T-helper 2 cell treated with Interferon-gamma antibody and Interleukin-4, amounts not matched to agents 5 μg/mL and 100 μg/mL, for 36 hours (primary cell): ENCODE measurements around the gene TMEM44.
"Not testable (repeated sequence)": the region's sequence is repeated elsewhere in the genome, so short reads cannot be mapped to it uniquely, and the experiment has no call there.

ENCODE experiments used
- DNase-seq: peaks from one replicate; pipeline ENCODE4 v3.0.0; 2021; ENCODE audit warnings: low spot score
- H3K27ac Mint-ChIP-seq: one replicate; pipeline ENCODE4 v1.8.0; 2021; ENCODE audit warnings: mild to moderate bottlenecking, mixed read lengths
- H3K27me3 Mint-ChIP-seq: one replicate; pipeline ENCODE4 v1.8.0; 2021; ENCODE audit warnings: low read depth, mixed read lengths
- H3K36me3 Mint-ChIP-seq: one replicate; pipeline ENCODE4 v1.8.0; 2021; ENCODE audit warnings: low read depth, mixed read lengths
- H3K4me1 Mint-ChIP-seq: one replicate; pipeline ENCODE4 v1.8.0; 2021; ENCODE audit warnings: low read depth, mixed read lengths
- H3K4me3 Mint-ChIP-seq: one replicate; pipeline ENCODE4 v1.8.0; 2022; ENCODE audit warnings: mild to moderate bottlenecking, moderate library complexity, mixed read lengths
- H3K9me3 Mint-ChIP-seq: one replicate; pipeline ENCODE4 v1.8.0; 2021; ENCODE audit warnings: mixed read lengths

TMEM44 gene

GRCh38 chr3:194632226-194632808, 902 bp downstream of the TMEM44 start:
- Mint-ChIP-seq H3K9me3 (peaks cover 6% of the 10 kb centered on the region), H3K4me3 (peak overlapping the region; percentile 85), H3K27me3 (no peaks in the 10 kb centered on the region), H3K4me1 (peaks cover 6% of the 10 kb centered on the region), H3K36me3 (peaks cover 8% of the 10 kb centered on the region), H3K27ac (no peak overlapping the region)
- DNase-seq, result no peak

- H3K36me3 Mint-ChIP-seq, result peaks cover 8% of the 10 kb centered on the region
- no peak overlapping the region for H3K27ac Mint-ChIP-seq
- no peaks in the 10 kb centered on the region for H3K27me3 Mint-ChIP-seq
- peaks cover 6% of the 10 kb centered on the region for H3K4me1 Mint-ChIP-seq
- H3K9me3 Mint-ChIP-seq, result peaks cover 6% of the 10 kb centered on the region
- peak overlapping the region; percentile 85 for H3K4me3 Mint-ChIP-seq
- no peak for DNase-seq
These were observed 1.5 kb downstream of the TMEM44 start for GRCh38 chr3:194631696-194632095.

GRCh38 chr3:194630681-194631080, 2.5 kb downstream of the TMEM44 start:
- not testable (repeated sequence) for H3K4me1 Mint-ChIP-seq, DNase-seq, H3K4me3 Mint-ChIP-seq, H3K9me3 Mint-ChIP-seq, H3K27ac Mint-ChIP-seq, H3K27me3 Mint-ChIP-seq, H3K36me3 Mint-ChIP-seq

DNA sequence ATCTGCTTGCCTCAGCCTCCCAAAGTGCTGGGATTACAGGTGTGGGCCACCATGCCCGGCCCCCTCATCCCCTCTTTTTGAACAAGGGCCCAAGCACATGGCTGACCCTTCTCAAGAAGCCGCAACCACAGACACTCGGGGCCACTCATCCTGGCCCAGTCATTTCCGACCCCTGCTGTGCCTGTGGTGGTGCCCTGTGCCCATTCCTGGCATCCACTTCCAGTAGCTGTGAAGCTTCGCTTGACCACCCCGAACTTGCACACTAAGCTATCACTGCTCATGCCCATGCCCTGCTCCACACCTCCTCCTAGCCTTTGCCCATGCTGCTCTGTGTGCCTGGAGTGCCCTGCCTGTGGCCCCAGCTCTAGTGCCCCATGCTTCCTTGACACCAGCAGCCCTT, 8.3 kb downstream of the TMEM44 start:
- H3K4me1 Mint-ChIP-seq, result no peaks in the 10 kb centered on the region
- no peaks in the 10 kb centered on the region for H3K27me3 Mint-ChIP-seq

DNA sequence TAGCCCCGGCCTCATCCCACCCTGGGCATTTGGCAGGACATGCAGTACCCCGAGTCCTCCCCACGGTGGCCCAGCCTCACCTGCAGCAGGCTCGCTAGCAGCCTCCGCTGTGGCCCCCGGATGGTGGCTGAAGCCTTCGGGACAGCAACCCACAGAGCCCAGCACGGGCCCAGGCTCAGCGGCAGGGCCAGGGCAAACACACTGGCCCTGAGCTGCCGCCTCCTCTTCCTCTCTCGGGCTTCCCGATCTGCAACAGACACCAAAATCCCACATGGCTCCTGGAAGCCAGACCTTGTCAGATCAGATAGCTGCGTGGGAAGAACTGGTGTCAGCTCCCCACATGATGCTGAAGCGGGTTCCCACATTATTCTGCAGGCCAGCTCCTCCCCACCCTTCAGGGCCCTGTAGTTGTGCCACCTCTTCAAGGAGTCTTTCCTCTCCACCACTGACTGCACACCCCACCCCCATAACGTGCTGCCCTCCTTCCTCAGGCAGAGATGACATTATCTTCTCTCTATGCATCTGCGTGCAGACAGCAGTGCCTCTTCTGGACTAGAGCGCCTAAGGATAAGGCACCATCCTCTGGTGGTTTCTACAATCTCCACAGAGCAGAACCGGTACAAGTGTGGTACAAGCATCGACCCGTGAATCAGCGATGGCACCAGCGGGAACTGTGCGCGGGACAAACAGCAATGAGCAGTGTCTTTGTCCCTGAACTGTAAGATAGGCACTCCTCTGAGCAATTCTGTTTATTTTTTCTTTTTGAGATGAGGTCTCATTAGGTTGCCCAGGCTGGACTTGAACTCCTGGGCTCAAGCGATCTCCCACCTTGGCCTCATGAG, 9.5 kb downstream of the TMEM44 start:
- H3K36me3 Mint-ChIP-seq, result peaks cover 10% of the 10 kb centered on the region
- no peaks in the 10 kb centered on the region for H3K9me3 Mint-ChIP-seq

More for the DNA sequence above, 8.3 kb downstream of the TMEM44 start:
- DNase-seq, result no peak
- peaks cover 10% of the 10 kb centered on the region for H3K36me3 Mint-ChIP-seq
- no peak overlapping the region for H3K27ac Mint-ChIP-seq
- no peaks in the 10 kb centered on the region for H3K9me3 Mint-ChIP-seq
- H3K4me3 Mint-ChIP-seq, result no peak overlapping the region

GRCh38 chr3:194622621-194623340, 10.4 kb downstream of the TMEM44 start:
- Mint-ChIP-seq H3K36me3 (peaks cover 3% of the 10 kb centered on the region), H3K9me3 (no peaks in the 10 kb centered on the region), H3K4me3 (no peak overlapping the region), H3K27ac (no peak overlapping the region), H3K4me1 (no peaks in the 10 kb centered on the region), H3K27me3 (no peaks in the 10 kb centered on the region)
- DNase-seq, result no peak

More for the DNA sequence above, 9.5 kb downstream of the TMEM44 start:
- Mint-ChIP-seq H3K27ac (no peak overlapping the region), H3K27me3 (no peaks in the 10 kb centered on the region), H3K4me1 (no peaks in the 10 kb centered on the region), H3K4me3 (no peak overlapping the region)
- no peak for DNase-seq

DNA sequence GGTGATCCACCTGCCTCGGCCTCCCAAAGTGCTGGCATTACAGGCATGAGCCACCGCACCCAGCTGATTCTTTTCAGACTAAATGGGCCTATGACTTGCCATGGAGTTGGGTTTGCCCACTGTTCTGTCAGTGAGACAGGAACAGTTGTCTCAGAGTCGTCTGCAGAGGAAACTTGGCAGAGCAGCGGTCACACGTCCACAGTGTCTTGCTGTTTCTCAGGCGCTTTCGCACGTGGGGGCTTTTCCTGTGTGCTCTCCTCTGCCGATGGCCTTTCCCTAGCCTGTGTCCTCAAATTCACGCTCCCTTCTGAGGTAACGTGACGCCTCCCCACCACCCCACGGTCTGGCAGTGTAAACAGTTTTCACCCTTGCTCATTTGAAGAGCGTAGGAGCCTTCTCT, 11.3 kb downstream of the TMEM44 start:
- Mint-ChIP-seq H3K9me3 (no peaks in the 10 kb centered on the region), H3K4me1 (no peaks in the 10 kb centered on the region), H3K27me3 (no peaks in the 10 kb centered on the region), H3K4me3 (no peak overlapping the region), H3K36me3 (peaks cover 2% of the 10 kb centered on the region), H3K27ac (no peak overlapping the region)
- DNase-seq, result no peak

DNA sequence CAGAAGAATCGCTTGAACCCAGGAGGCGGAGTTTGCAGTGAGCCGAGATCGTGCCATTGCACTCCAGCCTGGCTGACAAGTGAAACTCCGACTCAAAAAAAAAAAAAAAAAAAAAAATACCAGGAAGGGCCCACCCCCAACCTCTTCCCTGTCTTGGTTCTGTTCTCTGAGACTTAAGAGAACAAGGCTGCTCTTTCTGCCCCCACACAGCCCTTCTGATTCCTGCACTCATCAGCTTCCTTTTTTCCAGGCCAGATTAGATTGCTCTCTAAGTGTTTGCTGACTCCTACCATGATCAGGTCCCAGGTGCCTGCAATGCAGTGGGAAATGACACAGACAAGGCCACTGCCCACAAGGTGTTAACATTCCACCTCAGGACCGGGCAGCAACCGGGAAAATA, 13.0 kb downstream of the TMEM44 start:
- no peaks in the 10 kb centered on the region for H3K27me3 Mint-ChIP-seq
- no peak for DNase-seq
- peaks cover 2% of the 10 kb centered on the region for H3K36me3 Mint-ChIP-seq
- no peaks in the 10 kb centered on the region for H3K9me3 Mint-ChIP-seq
- H3K4me1 Mint-ChIP-seq, result no peaks in the 10 kb centered on the region
- no peak overlapping the region for H3K27ac Mint-ChIP-seq
- no peak overlapping the region for H3K4me3 Mint-ChIP-seq

GRCh38 chr3:194619741-194620140, 13.5 kb downstream of the TMEM44 start:
- Mint-ChIP-seq H3K9me3 (no peaks in the 10 kb centered on the region), H3K27me3 (no peaks in the 10 kb centered on the region), H3K4me3 (no peak overlapping the region)

DNA sequence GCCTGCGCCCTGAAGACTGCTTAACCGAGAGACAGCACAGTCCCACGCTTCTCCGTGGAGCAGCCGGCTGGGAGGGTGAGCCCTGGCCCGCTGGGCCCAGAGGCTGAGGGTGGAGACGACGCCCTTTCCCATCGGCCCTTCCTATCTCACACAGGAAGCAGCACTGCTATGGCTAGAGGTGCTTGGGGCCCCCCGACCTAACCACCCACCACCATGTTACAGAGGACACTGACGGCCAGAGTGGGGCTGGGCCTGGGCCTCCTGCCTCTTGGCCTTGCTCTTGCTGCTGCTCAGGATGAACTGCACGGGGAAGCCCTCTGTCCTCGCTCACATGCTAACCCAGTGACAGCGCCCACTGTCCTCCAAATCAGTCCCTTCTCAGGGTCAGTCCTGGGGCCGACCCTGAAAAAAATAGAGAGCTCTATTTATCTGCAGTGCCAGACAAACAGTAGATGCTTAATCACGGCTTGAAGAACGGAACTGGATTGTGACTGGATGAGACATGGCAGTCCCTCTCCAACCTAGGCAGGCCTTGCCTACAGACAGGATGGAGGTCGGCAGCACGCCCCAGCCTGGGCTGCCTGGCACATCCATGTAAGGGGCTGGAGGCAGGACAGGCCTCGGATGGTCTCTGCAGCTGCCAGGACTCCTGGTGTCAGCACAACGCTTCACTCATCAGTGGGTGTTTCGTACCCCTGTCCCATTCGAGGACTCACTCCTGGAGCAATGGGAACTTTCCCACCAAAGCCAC, 14.2 kb downstream of the TMEM44 start:
- DNase-seq, result no peak
- Mint-ChIP-seq H3K27ac (no peak overlapping the region), H3K4me3 (no peak overlapping the region), H3K9me3 (no peaks in the 10 kb centered on the region), H3K27me3 (no peaks in the 10 kb centered on the region), H3K4me1 (no peaks in the 10 kb centered on the region), H3K36me3 (no peaks in the 10 kb centered on the region)

More at GRCh38 chr3:194619741-194620140, 13.5 kb downstream of the TMEM44 start:
- DNase-seq, result no peak
- Mint-ChIP-seq H3K4me1 (no peaks in the 10 kb centered on the region), H3K27ac (no peak overlapping the region), H3K36me3 (no peaks in the 10 kb centered on the region)

GRCh38 chr3:194617827-194618226, 15.4 kb downstream of the TMEM44 start:
- Mint-ChIP-seq H3K4me1 (no peaks in the 10 kb centered on the region), H3K27me3 (no peaks in the 10 kb centered on the region), H3K9me3 (no peaks in the 10 kb centered on the region), H3K36me3 (no peaks in the 10 kb centered on the region), H3K27ac (no peak overlapping the region), H3K4me3 (no peak overlapping the region)
- DNase-seq, result no peak

- H3K4me3 Mint-ChIP-seq, result no peak overlapping the region
- H3K4me1 Mint-ChIP-seq, result peaks cover 2% of the 10 kb centered on the region
- H3K36me3 Mint-ChIP-seq, result no peaks in the 10 kb centered on the region
- no peaks in the 10 kb centered on the region for H3K9me3 Mint-ChIP-seq
- H3K27me3 Mint-ChIP-seq, result no peaks in the 10 kb centered on the region
- H3K27ac Mint-ChIP-seq, result no peak overlapping the region
- DNase-seq, result no peak
These were observed 16.0 kb downstream of the TMEM44 start for GRCh38 chr3:194617143-194617671.

DNA sequence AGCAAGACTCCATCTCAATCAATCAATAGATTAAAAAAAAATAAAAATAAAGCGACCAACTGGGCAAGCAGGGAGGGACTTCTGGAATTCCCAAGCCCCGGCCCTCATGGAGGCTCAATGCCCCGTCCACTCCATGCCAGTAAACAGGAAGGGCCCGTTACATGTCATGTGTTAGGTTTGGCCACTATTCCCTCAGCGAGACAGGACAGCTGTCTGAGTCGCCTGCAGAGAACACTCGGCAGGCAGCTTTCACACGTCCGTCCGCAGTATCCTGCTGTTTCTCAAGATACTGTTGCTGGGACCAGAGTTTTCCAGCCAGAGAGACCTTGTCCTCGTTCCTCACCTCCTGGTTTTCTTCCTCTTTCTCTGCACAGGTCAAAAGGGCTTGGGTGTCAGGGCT, 18.0 kb downstream of the TMEM44 start:
- Mint-ChIP-seq H3K36me3 (no peaks in the 10 kb centered on the region), H3K27me3 (no peaks in the 10 kb centered on the region), H3K4me3 (no peak overlapping the region), H3K27ac (no peak overlapping the region), H3K9me3 (no peaks in the 10 kb centered on the region), H3K4me1 (peaks cover 3% of the 10 kb centered on the region)
- DNase-seq, result no peak
